HEK293 (cell line): ENCODE measurements around the gene BCR.

Source experiments
- CTCF ChIA-PET: fragments of 350-600 bp; formaldehyde crosslinking; extraction: SDS; loops from one replicate; lab custom pipeline; 2021; ENCODE audit warnings: antibody characterized with exemption; lab: Yijun Ruan, JAX
- POLR2A ChIA-PET: fragments of 300-600 bp; formaldehyde crosslinking; extraction: SDS; loops from one replicate; lab custom pipeline; 2020; ENCODE audit warnings: antibody characterized with exemption, inconsistent platforms; lab: Yijun Ruan, JAX
- H3K27ac ChIP-seq: fragments of 200-500 bp; sonication (Bioruptor generic); 2 replicates; pipeline ENCODE4 v1.5.1; 2014; ENCODE audit warnings: low read depth, low read length, control low read depth, inconsistent platforms; ENCODE audit errors: extremely low read depth
- H3K36me3 ChIP-seq, 2 experiments: fragments of 200-500 bp in 1 of 2; sonication (Bioruptor generic) in 1 of 2; 1 replicate in 1 of 2; 2 replicates in 1 of 2; pipeline ENCODE4 v1.5.1; 2014 to 2017; ENCODE audit warnings: inconsistent platforms in 2 of 2, low read length in 2 of 2; ENCODE audit not compliant: control insufficient read depth in 2 of 2, insufficient read depth in 1 of 2
- H3K4me1 ChIP-seq: fragments of 200-500 bp; sonication (Bioruptor generic); 2 replicates; pipeline ENCODE4 v1.5.1; 2014; ENCODE audit warnings: mild to moderate bottlenecking, low read length, inconsistent platforms; ENCODE audit not compliant: control insufficient read depth, insufficient read depth
- H3K4me3 ChIP-seq: 2 replicates; pipeline ENCODE4 v1.5.1; 2011; ENCODE audit warnings: low read depth, mild to moderate bottlenecking, control low read depth, low read length, moderate library complexity
- H3K9me3 ChIP-seq: fragments of 200-500 bp; sonication (Bioruptor generic); 2 replicates; pipeline ENCODE4 v1.5.1; 2014; ENCODE audit warnings: low read depth, low read length, inconsistent platforms; ENCODE audit not compliant: control insufficient read depth, insufficient read depth
- GLIS1 ChIP-seq: fragments of 450-650 bp; formaldehyde crosslinking; IDR thresholded peaks from 2 replicates; pipeline ENCODE4 v1.5.1; 2016; ENCODE audit warnings: missing biosample characterization, missing genetic modification characterization
- KLF8 ChIP-seq: fragments of 450-650 bp; formaldehyde crosslinking; IDR thresholded peaks from 2 replicates; pipeline ENCODE4 v1.5.1; 2016; ENCODE audit warnings: missing biosample characterization, missing genetic modification characterization
- YY1 ChIP-seq: fragments of 450-650 bp; formaldehyde crosslinking; IDR thresholded peaks from 2 replicates; pipeline ENCODE4 v1.5.1; 2018; ENCODE audit warnings: missing biosample characterization, missing genetic modification characterization
- ZFP37 ChIP-seq: fragments of 450-650 bp; formaldehyde crosslinking; IDR thresholded peaks from 2 replicates; pipeline ENCODE4 v1.5.1; 2016; ENCODE audit warnings: missing biosample characterization, missing genetic modification characterization
- ZFP41 ChIP-seq: fragments of 450-650 bp; formaldehyde crosslinking; IDR thresholded peaks from 2 replicates; pipeline ENCODE4 v1.5.1; 2016; ENCODE audit warnings: missing biosample characterization, missing genetic modification characterization, borderline replicate concordance
- ZIC2 ChIP-seq: fragments of 450-650 bp; formaldehyde crosslinking; IDR thresholded peaks from 2 replicates; pipeline ENCODE4 v1.5.1; 2016; ENCODE audit warnings: missing biosample characterization, missing genetic modification characterization
- ZNF112 ChIP-seq: fragments of 450-650 bp; formaldehyde crosslinking; IDR thresholded peaks from 2 replicates; pipeline ENCODE4 v1.5.0; 2017; ENCODE audit warnings: missing biosample characterization, missing genetic modification characterization
- ZNF16 ChIP-seq: fragments of 450-650 bp; formaldehyde crosslinking; IDR thresholded peaks from 2 replicates; pipeline ENCODE4 v1.5.1; 2016; ENCODE audit warnings: low read depth, missing biosample characterization, missing genetic modification characterization
- ZNF214 ChIP-seq: fragments of 450-650 bp; formaldehyde crosslinking; IDR thresholded peaks from 2 replicates; pipeline ENCODE4 v1.5.1; 2017; ENCODE audit warnings: missing biosample characterization, mild to moderate bottlenecking, missing genetic modification characterization, borderline replicate concordance
- ZNF23 ChIP-seq: fragments of 450-650 bp; formaldehyde crosslinking; IDR thresholded peaks from 2 replicates; pipeline ENCODE4 v1.5.1; 2016; ENCODE audit warnings: missing biosample characterization, missing genetic modification characterization, borderline replicate concordance
- ZNF510 ChIP-seq: fragments of 450-650 bp; formaldehyde crosslinking; IDR thresholded peaks from 2 replicates; pipeline ENCODE4 v1.5.1; 2018; ENCODE audit warnings: mild to moderate bottlenecking, missing genetic modification characterization, missing biosample characterization; ENCODE audit not compliant: insufficient replicate concordance
- ZNF549 ChIP-seq: fragments of 450-650 bp; IDR thresholded peaks from 2 replicates; pipeline ENCODE4 v1.5.1; 2018; ENCODE audit warnings: missing biosample characterization, missing genetic modification characterization, mild to moderate bottlenecking, inconsistent platforms, moderate library complexity
- ZNF596 ChIP-seq: fragments of 450-650 bp; IDR thresholded peaks from 2 replicates; pipeline ENCODE4 v1.5.0; 2018; ENCODE audit warnings: missing biosample characterization, mild to moderate bottlenecking, missing genetic modification characterization, moderate library complexity
- ZNF621 ChIP-seq: fragments of 450-650 bp; formaldehyde crosslinking; IDR thresholded peaks from 2 replicates; pipeline ENCODE4 v1.5.1; 2017; ENCODE audit warnings: missing biosample characterization, missing genetic modification characterization
- TF ChIP-seq, protein P1 (sequence below): fragments of 450-650 bp; IDR thresholded peaks from 2 replicates; pipeline ENCODE4 v1.5.1; 2018; ENCODE audit warnings: missing biosample characterization, missing genetic modification characterization
- TF ChIP-seq, protein P2 (sequence below): fragments of 450-650 bp; formaldehyde crosslinking; IDR thresholded peaks from 2 replicates; pipeline ENCODE4 v1.5.1; 2016; ENCODE audit warnings: missing biosample characterization, missing genetic modification characterization

Gene BCR

DNA sequence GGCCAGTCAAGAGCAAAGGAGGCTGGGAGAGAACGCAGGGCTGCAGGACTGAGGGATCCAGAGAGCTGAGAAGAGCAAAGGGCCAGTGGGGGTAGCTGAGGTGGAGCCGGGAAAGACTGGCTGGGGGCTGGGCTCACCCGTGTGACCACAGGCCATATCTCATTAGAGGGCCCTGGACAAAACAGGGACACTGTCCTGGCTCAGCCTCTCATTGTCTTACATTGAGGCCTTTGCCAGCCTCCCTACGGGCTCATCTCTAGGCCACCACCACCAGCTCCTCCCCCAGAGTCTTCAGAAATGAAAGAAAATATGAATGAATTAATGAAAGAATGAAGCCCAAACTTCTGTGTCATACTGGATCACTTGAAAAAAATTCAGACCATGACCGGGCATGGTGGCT, 25.8 kb upstream of the BCR start:
- TF ChIP-seq ZFP37 (tag by site-specific recombination): no peak
- no peak for TF ChIP-seq GLIS1 (tag by site-specific recombination)
- TF ChIP-seq ZFP41 (tag by site-specific recombination): no peak
- TF ChIP-seq ZNF549 (tag by site-specific recombination): no peak
- TF ChIP-seq YY1: no peak
- TF ChIP-seq KLF8 (tag by site-specific recombination): no peak
- no peak for TF ChIP-seq ZNF510 (tag by site-specific recombination)
- Histone ChIP-seq H3K36me3 (peaks cover 0 to 51% of the 10 kb centered on the region in 2 experiments; a peak in 1 of 3 replicates), H3K4me3 (no peak overlapping the region), H3K9me3 (no peaks in the 10 kb centered on the region), H3K27ac (no peak overlapping the region), H3K4me1 (no peaks in the 10 kb centered on the region)
- CTCF ChIA-PET: interaction anchor here (1.1 to 1.5 kb wide), 3 partner anchors 10 to 196 kb away, joined by 4 to 6 read pairs (median 5); partner anchors contain the start of genes BCR and RAB36
- POLR2A ChIA-PET: interaction anchor here (1.7 kb wide), 1 partner anchor 9 kb away, joined by 10 read pairs; the partner anchor contains the start of gene RAB36

DNA sequence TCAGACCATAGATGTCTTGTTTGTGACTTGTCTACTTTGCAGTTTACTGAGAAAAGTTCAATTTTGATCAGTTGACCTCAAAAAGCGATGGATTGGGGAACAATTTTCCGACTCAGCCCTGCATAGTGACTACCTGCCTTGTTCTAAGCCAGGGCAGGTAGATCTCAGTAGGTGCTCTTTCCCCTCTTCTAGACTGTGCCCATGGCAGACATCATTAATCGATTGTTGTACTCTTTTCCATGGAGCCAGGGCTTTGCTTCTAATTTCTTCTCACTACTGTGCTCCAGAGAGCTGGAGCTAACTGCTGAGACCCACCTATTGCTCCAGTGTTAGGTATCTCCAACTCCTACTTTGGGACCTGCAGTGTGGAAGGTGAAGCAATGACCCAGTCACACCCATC, 25.2 kb upstream of the BCR start:
- ChIA-PET CTCF (interaction anchor here (1.3 to 2.2 kb wide), 4 partner anchors 9 to 25 kb away, joined by 4 to 11 read pairs (median 5); partner anchors contain the start of gene BCR), POLR2A (no interaction called here)
- peaks cover 0 to 45% of the 10 kb centered on the region in 2 experiments; a peak in 1 of 3 replicates for H3K36me3 ChIP-seq
- no peak for TF ChIP-seq ZNF214 (tag by site-specific recombination)
- TF ChIP-seq, protein P1, sequence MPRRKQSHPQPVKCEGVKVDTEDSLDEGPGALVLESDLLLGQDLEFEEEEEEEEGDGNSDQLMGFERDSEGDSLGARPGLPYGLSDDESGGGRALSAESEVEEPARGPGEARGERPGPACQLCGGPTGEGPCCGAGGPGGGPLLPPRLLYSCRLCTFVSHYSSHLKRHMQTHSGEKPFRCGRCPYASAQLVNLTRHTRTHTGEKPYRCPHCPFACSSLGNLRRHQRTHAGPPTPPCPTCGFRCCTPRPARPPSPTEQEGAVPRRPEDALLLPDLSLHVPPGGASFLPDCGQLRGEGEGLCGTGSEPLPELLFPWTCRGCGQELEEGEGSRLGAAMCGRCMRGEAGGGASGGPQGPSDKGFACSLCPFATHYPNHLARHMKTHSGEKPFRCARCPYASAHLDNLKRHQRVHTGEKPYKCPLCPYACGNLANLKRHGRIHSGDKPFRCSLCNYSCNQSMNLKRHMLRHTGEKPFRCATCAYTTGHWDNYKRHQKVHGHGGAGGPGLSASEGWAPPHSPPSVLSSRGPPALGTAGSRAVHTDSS (tag by site-specific recombination): no peak
- no peak for TF ChIP-seq ZNF112 (tag by site-specific recombination)
- TF ChIP-seq ZNF596 (tag by site-specific recombination): no peak
- no peak for TF ChIP-seq ZNF621 (tag by site-specific recombination)
- TF ChIP-seq ZNF23 (tag by site-specific recombination): peak; percentile 74; the same call in 1 of the 2 replicates
- TF ChIP-seq ZNF16 (tag by site-specific recombination): no peak
- no peak overlapping the region for H3K4me3 ChIP-seq
- H3K27ac ChIP-seq: no peak overlapping the region
- H3K4me1 ChIP-seq: no peaks in the 10 kb centered on the region
- H3K9me3 ChIP-seq: no peaks in the 10 kb centered on the region

DNA sequence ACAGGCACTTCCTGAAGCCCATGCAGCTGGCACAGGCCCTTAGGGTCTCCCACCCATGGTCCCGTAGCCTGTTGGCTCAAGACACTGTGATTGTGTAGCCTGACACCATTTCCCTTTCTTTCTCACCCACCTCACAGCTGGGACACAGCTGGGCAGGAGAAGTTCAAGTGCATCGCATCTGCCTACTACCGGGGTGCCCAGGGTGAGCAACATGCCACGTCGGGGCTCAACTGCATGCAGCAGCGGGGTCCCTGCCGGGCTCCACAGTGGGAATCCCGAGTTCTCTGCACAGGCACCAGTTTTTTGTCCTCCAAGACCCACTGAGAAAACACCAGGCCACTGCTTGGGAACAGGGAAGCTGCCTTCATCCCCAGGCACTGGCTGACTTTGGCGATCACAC, 24.5 kb upstream of the BCR start:
- Histone ChIP-seq H3K4me3 (no peak overlapping the region), H3K4me1 (no peaks in the 10 kb centered on the region), H3K27ac (no peak overlapping the region), H3K36me3 (peaks cover 0 to 47% of the 10 kb centered on the region in 2 experiments; a peak in 1 of 3 replicates), H3K9me3 (no peaks in the 10 kb centered on the region)
- TF ChIP-seq, protein P2, sequence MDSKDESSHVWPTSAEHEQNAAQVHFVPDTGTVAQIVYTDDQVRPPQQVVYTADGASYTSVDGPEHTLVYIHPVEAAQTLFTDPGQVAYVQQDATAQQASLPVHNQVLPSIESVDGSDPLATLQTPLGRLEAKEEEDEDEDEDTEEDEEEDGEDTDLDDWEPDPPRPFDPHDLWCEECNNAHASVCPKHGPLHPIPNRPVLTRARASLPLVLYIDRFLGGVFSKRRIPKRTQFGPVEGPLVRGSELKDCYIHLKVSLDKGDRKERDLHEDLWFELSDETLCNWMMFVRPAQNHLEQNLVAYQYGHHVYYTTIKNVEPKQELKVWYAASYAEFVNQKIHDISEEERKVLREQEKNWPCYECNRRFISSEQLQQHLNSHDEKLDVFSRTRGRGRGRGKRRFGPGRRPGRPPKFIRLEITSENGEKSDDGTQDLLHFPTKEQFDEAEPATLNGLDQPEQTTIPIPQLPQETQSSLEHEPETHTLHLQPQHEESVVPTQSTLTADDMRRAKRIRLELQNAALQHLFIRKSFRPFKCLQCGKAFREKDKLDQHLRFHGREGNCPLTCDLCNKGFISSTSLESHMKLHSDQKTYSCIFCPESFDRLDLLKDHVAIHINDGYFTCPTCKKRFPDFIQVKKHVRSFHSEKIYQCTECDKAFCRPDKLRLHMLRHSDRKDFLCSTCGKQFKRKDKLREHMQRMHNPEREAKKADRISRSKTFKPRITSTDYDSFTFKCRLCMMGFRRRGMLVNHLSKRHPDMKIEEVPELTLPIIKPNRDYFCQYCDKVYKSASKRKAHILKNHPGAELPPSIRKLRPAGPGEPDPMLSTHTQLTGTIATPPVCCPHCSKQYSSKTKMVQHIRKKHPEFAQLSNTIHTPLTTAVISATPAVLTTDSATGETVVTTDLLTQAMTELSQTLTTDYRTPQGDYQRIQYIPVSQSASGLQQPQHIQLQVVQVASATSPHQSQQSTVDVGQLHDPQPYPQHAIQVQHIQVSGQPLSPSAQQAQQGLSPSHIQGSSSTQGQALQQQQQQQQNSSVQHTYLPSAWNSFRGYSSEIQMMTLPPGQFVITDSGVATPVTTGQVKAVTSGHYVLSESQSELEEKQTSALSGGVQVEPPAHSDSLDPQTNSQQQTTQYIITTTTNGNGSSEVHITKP (tag by site-specific recombination): no peak
- peak; percentile 95 for TF ChIP-seq ZIC2 (tag by site-specific recombination)
- ChIA-PET POLR2A (interaction anchor here (0.6 to 1.0 kb wide), 2 partner anchors 10 to 17 kb away, joined by 4 to 5 read pairs; partner anchors contain the start of gene RAB36), CTCF (interaction anchor here (0.8 to 2.3 kb wide), 6 partner anchors 9 to 140 kb away, joined by 4 to 15 read pairs (median 6); no protein-coding TSS in a partner anchor)
